ENCODE results near the gene TIPARP. TPM values are rescaled to one million over a fixed set of nuclear protein-coding genes. Genes with fewer than 3 reads are reported as not detected.

TIPARP gene
- total and polyA plus RNA-seq, 2 donors (not counting 1 experiment from before 2014, with no cell fraction given): 8.6 to 22.1 TPM

- Histone ChIP-seq H3K27me3 (ENCODE audit: control insufficient read depth, insufficient read depth, low read length) (no peaks in the 10 kb centered on the region), H3K79me2 (ENCODE audit: control insufficient read depth, insufficient read depth, low read length) (no peaks in the 10 kb centered on the region), H4K20me1 (ENCODE audit: control insufficient read depth, extremely low read depth, insufficient read depth, low read length) (no peaks in the 10 kb centered on the region), H3K4me1 (ENCODE audit: control insufficient read depth, extremely low read depth, insufficient read depth, low read length) (peaks cover 2% of the 10 kb centered on the region), H2AFZ (ENCODE audit: low read length) (peak overlapping the region; percentile 43), H3K36me3 (ENCODE audit: control insufficient read depth, insufficient read depth, low read length) (no peaks in the 10 kb centered on the region), H3K9me3 (ENCODE audit: control insufficient read depth, insufficient read depth, low read depth, low read length) (no peaks in the 10 kb centered on the region), H3K4me3 (replicated peaks in 1 of 4; ENCODE audit: control extremely low read depth in 1 of 4, insufficient read depth in 1 of 4, low read depth in 3 of 4, low read length in 4 of 4) (no peak overlapping the region), H3K9ac (ENCODE audit: insufficient read depth, low read length) (no peak overlapping the region), H3K4me2 (ENCODE audit: extremely low read depth, insufficient read depth, low read length) (no peak overlapping the region), H3K27ac (ENCODE audit: insufficient read depth, low read length) (no peak overlapping the region)
- no peak for TF ChIP-seq EZH2 (IDR thresholded peaks at IDR 0.05; ENCODE audit: low read length, missing control alignments)
- peak; percentile 41 to 96 for DNase-seq (ENCODE audit: low read depth in 2 of 2)
These were observed 41.1 kb upstream of the TIPARP start for GRCh38 chr3:156633335-156633734.

- peaks cover 2% of the 10 kb centered on the region for H3K4me1 ChIP-seq (ENCODE audit: control insufficient read depth, extremely low read depth, insufficient read depth, low read length)
- no peak overlapping the region for H3K4me3 ChIP-seq (replicated peaks in 1 of 4; ENCODE audit: control extremely low read depth in 1 of 4, insufficient read depth in 1 of 4, low read depth in 3 of 4, low read length in 4 of 4)
- H3K4me2 ChIP-seq (ENCODE audit: extremely low read depth, insufficient read depth, low read length): no peak overlapping the region
- TF ChIP-seq EZH2 (IDR thresholded peaks at IDR 0.05; ENCODE audit: low read length, missing control alignments): no peak
- TF ChIP-seq CTCF (conservative IDR thresholded peaks at IDR 0.05 in 1 of 2, IDR thresholded peaks at IDR 0.05 in 1 of 2; ENCODE audit: low read depth in 1 of 2, low read length in 2 of 2): no peak
- H3K9ac ChIP-seq (ENCODE audit: insufficient read depth, low read length): no peak overlapping the region
- H3K27ac ChIP-seq (ENCODE audit: insufficient read depth, low read length): no peak overlapping the region
- no peaks in the 10 kb centered on the region for H3K9me3 ChIP-seq (ENCODE audit: control insufficient read depth, insufficient read depth, low read depth, low read length)
- no peak overlapping the region for H2AFZ ChIP-seq (ENCODE audit: low read length)
- peaks cover 2% of the 10 kb centered on the region for H3K27me3 ChIP-seq (ENCODE audit: control insufficient read depth, insufficient read depth, low read length)
- H3K36me3 ChIP-seq (ENCODE audit: control insufficient read depth, insufficient read depth, low read length): no peaks in the 10 kb centered on the region
- no peak for DNase-seq (ENCODE audit: low read depth in 2 of 2)
- H4K20me1 ChIP-seq (ENCODE audit: control insufficient read depth, extremely low read depth, insufficient read depth, low read length): no peaks in the 10 kb centered on the region
- H3K79me2 ChIP-seq (ENCODE audit: control insufficient read depth, insufficient read depth, low read length): no peaks in the 10 kb centered on the region
These were observed 39.4 kb upstream of the TIPARP start for GRCh38 chr3:156635034-156635433.

- no peaks in the 10 kb centered on the region for H3K36me3 ChIP-seq (ENCODE audit: control insufficient read depth, insufficient read depth, low read length)
- no peak for DNase-seq (ENCODE audit: low read depth in 2 of 2)
- no peak for TF ChIP-seq CTCF (conservative IDR thresholded peaks at IDR 0.05 in 1 of 2, IDR thresholded peaks at IDR 0.05 in 1 of 2; ENCODE audit: low read depth in 1 of 2, low read length in 2 of 2)
- no peak for TF ChIP-seq EZH2 (IDR thresholded peaks at IDR 0.05; ENCODE audit: low read length, missing control alignments)
- H3K9me3 ChIP-seq (ENCODE audit: control insufficient read depth, insufficient read depth, low read depth, low read length): no peaks in the 10 kb centered on the region
- peaks cover 2% of the 10 kb centered on the region for H3K4me1 ChIP-seq (ENCODE audit: control insufficient read depth, extremely low read depth, insufficient read depth, low read length)
- H3K27ac ChIP-seq (ENCODE audit: insufficient read depth, low read length): no peak overlapping the region
- H3K4me2 ChIP-seq (ENCODE audit: extremely low read depth, insufficient read depth, low read length): no peak overlapping the region
- no peak overlapping the region for H3K4me3 ChIP-seq (replicated peaks in 1 of 4; ENCODE audit: control extremely low read depth in 1 of 4, insufficient read depth in 1 of 4, low read depth in 3 of 4, low read length in 4 of 4)
- no peaks in the 10 kb centered on the region for H4K20me1 ChIP-seq (ENCODE audit: control insufficient read depth, extremely low read depth, insufficient read depth, low read length)
- no peaks in the 10 kb centered on the region for H3K79me2 ChIP-seq (ENCODE audit: control insufficient read depth, insufficient read depth, low read length)
- H3K9ac ChIP-seq (ENCODE audit: insufficient read depth, low read length): no peak overlapping the region
- H3K27me3 ChIP-seq (ENCODE audit: control insufficient read depth, insufficient read depth, low read length): peaks cover 2% of the 10 kb centered on the region
- H2AFZ ChIP-seq (ENCODE audit: low read length): no peak overlapping the region
These were observed 38.4 kb upstream of the TIPARP start for GRCh38 chr3:156635973-156636372.
